H1 (cell line): ENCODE results near the gene MMP28. TPM values are rescaled to one million over a fixed set of nuclear protein-coding genes. Genes with fewer than 3 reads are reported as not detected.

ENCODE experiments used
- CTCF ChIA-PET: fragments of 300-600 bp; sonication (Branson Sonifier 250); formaldehyde crosslinking; loops from one replicate; lab custom pipeline; 2021; ENCODE audit not compliant: partially characterized antibody; lab: Charles Lee
- POLR2A ChIA-PET: fragments of 300-600 bp; sonication (Branson Sonifier 250); formaldehyde crosslinking; loops from one replicate; lab custom pipeline; 2021; ENCODE audit warnings: inconsistent platforms; ENCODE audit not compliant: partially characterized antibody; lab: Charles Lee
- DNase-seq, 2 experiments: peaks; one replicate each; pipeline versions ENCODE4 v3.0.0 to v3.0.0-alpha.2; 2010 to 2022; ENCODE audit warnings: low spot score in 2 of 2, low read depth in 1 of 2, mixed read lengths in 1 of 2
- FAIRE-seq: peaks from 2 replicates; lab custom pipeline; 2011; peaks lifted over from hg19 to GRCh38; lab: Jason Lieb, UNC
- H2AFZ ChIP-seq: 2 replicates; pipeline ENCODE4 v1.8.1; 2012; ENCODE audit warnings: low read length, inconsistent platforms
- H2AK5ac ChIP-seq: 2 replicates; pipeline ENCODE4 v1.6.1; 2013; ENCODE audit warnings: low read depth, low read length
- H2BK120ac ChIP-seq: replicated peaks from 2 replicates; pipeline ENCODE3; 2013; ENCODE audit warnings: low read depth, low read length, inconsistent platforms
- H2BK12ac ChIP-seq: 2 replicates; pipeline ENCODE4 v1.6.1; 2013; ENCODE audit warnings: low read depth, low read length
- H2BK15ac ChIP-seq: 2 replicates; pipeline ENCODE4 v1.6.1; 2013; ENCODE audit warnings: low read length
- H2BK20ac ChIP-seq: 2 replicates; pipeline ENCODE4 v1.6.1; 2013; ENCODE audit warnings: low read length
- H2BK5ac ChIP-seq: 2 replicates; pipeline ENCODE4 v1.6.1; 2013; ENCODE audit warnings: low read depth, low read length
- H3K14ac ChIP-seq: 2 replicates; pipeline ENCODE4 v1.6.1; 2013; ENCODE audit warnings: inconsistent platforms; ENCODE audit not compliant: insufficient read length
- H3K18ac ChIP-seq: 2 replicates; pipeline ENCODE4 v1.6.1; 2013; ENCODE audit warnings: low read length; ENCODE audit errors: extremely low read depth
- H3K23ac ChIP-seq: 2 replicates; pipeline ENCODE4 v1.6.1; 2013; ENCODE audit warnings: inconsistent platforms; ENCODE audit not compliant: insufficient read length
- H3K23me2 ChIP-seq: 2 replicates; pipeline ENCODE4 v1.6.1; 2013; ENCODE audit warnings: low read depth, low read length
- H3K27ac ChIP-seq: 2 replicates; pipeline ENCODE4 v1.6.1; 2011; ENCODE audit warnings: low read depth, low read length, inconsistent platforms
- H3K27me3 ChIP-seq, 4 experiments: replicated peaks in 1 of 4; 1 replicate in 1 of 4; 2 replicates in 3 of 4; pipeline versions ENCODE4 v1.6.1 to v1.8.1; 2011 to 2013; ENCODE audit warnings: low read length in 3 of 4, mild to moderate bottlenecking in 3 of 4, inconsistent platforms in 2 of 4, mixed read lengths in 2 of 4, moderate library complexity in 1 of 4; ENCODE audit not compliant: control insufficient read depth in 3 of 4, insufficient read depth in 3 of 4; ENCODE audit errors: extremely low read depth in 1 of 4
- H3K36me3 ChIP-seq, 4 experiments: 2 replicates each; pipeline versions ENCODE4 v1.6.1 to v1.8.1; 2011 to 2013; ENCODE audit warnings: mild to moderate bottlenecking in 4 of 4, low read length in 3 of 4, moderate library complexity in 2 of 4, control low read depth in 1 of 4, inconsistent platforms in 1 of 4; ENCODE audit not compliant: insufficient read depth in 4 of 4, control insufficient read depth in 2 of 4
- H3K4ac ChIP-seq: replicated peaks from 2 replicates; pipeline ENCODE3; 2013; ENCODE audit warnings: low read length, low read depth, mixed read lengths, inconsistent platforms; ENCODE audit not compliant: insufficient read length
- H3K4me1 ChIP-seq, 4 experiments: replicated peaks in 1 of 4; 1 replicate in 1 of 4; 2 replicates in 3 of 4; pipeline versions ENCODE4 v1.6.1 to v1.8.1; 2011 to 2013; ENCODE audit warnings: low read length in 3 of 4, inconsistent platforms in 2 of 4, mixed read lengths in 1 of 4; ENCODE audit not compliant: insufficient read depth in 4 of 4, control insufficient read depth in 3 of 4
- H3K4me2 ChIP-seq, 2 experiments: 2 replicates each; pipeline versions ENCODE4 v1.6.1 to v1.8.1; 2011 to 2013; ENCODE audit warnings: low read depth in 2 of 2, low read length in 2 of 2, control low read depth in 1 of 2, inconsistent platforms in 1 of 2, mild to moderate bottlenecking in 1 of 2; ENCODE audit not compliant: insufficient read depth in 1 of 2
- H3K4me3 ChIP-seq, 4 experiments: fragments of 200-600, 300-600 bp in 1 of 4; sonication (generic), shearing (Covaris generic), sonication (Bioruptor Twin) in 1 of 4; 2 replicates each; pipeline versions ENCODE4 v1.5.1 to v1.8.1; 2011 to 2016; ENCODE audit warnings: low read length in 4 of 4, low read depth in 3 of 4, control low read depth in 2 of 4, inconsistent platforms in 2 of 4, mild to moderate bottlenecking in 2 of 4, mixed read lengths in 1 of 4, moderate library complexity in 1 of 4; ENCODE audit not compliant: insufficient read depth in 2 of 4; ENCODE audit errors: extremely low read depth in 1 of 4
- H3K56ac ChIP-seq: replicated peaks from 2 replicates; pipeline ENCODE3; 2013; ENCODE audit warnings: low read depth, mild to moderate bottlenecking, mixed read lengths, low read length, inconsistent platforms; ENCODE audit not compliant: insufficient read length
- H3K79me1 ChIP-seq: 2 replicates; pipeline ENCODE4 v1.6.1; 2013; ENCODE audit warnings: low read depth, low read length, control low read depth
- H3K79me2 ChIP-seq, 2 experiments: 2 replicates each; pipeline versions ENCODE4 v1.6.1 to v1.8.1; 2012 to 2013; ENCODE audit warnings: low read length in 2 of 2, mild to moderate bottlenecking in 2 of 2, inconsistent platforms in 1 of 2; ENCODE audit not compliant: insufficient read depth in 2 of 2, control insufficient read depth in 1 of 2
- H3K9ac ChIP-seq, 4 experiments: replicated peaks in 1 of 4; 1 replicate in 1 of 4; 2 replicates in 3 of 4; pipeline versions ENCODE4 v1.6.1 to v1.8.1; 2011 to 2013; ENCODE audit warnings: low read depth in 3 of 4, low read length in 3 of 4, control low read depth in 2 of 4, mild to moderate bottlenecking in 2 of 4, moderate library complexity in 2 of 4, inconsistent platforms in 1 of 4; ENCODE audit errors: extremely low read depth in 1 of 4
- H3K9me3 ChIP-seq, 2 experiments: 2 replicates each; pipeline versions ENCODE4 v1.6.1 to v1.8.1; 2012 to 2013; ENCODE audit warnings: mild to moderate bottlenecking in 2 of 2, moderate library complexity in 2 of 2, control low read depth in 1 of 2, inconsistent platforms in 1 of 2, low read depth in 1 of 2, low read length in 1 of 2, mixed read lengths in 1 of 2; ENCODE audit not compliant: insufficient read depth in 2 of 2
- H4K20me1 ChIP-seq, 2 experiments: replicated peaks in 1 of 2; 2 replicates each; pipeline versions ENCODE3 to v1.8.1; 2011 to 2013; ENCODE audit warnings: inconsistent platforms in 2 of 2, low read length in 2 of 2, mild to moderate bottlenecking in 1 of 2; ENCODE audit not compliant: insufficient read depth in 2 of 2, control insufficient read depth in 1 of 2
- H4K5ac ChIP-seq: 2 replicates; pipeline ENCODE4 v1.6.1; 2013; ENCODE audit warnings: low read length, low read depth, mixed read lengths, inconsistent platforms; ENCODE audit not compliant: insufficient read length
- H4K8ac ChIP-seq: 2 replicates; pipeline ENCODE4 v1.8.0; 2013; ENCODE audit warnings: mild to moderate bottlenecking, moderate library complexity, low read length, inconsistent platforms; ENCODE audit not compliant: insufficient read depth; ENCODE audit errors: extremely low read depth
- H4K91ac ChIP-seq: replicated peaks from 2 replicates; pipeline ENCODE3; 2013; ENCODE audit warnings: low read length, mixed read lengths, inconsistent platforms; ENCODE audit not compliant: insufficient read length
- ATF2 ChIP-seq: IDR thresholded peaks from 2 replicates; pipeline ENCODE4 v1.6.1; 2012; ENCODE audit warnings: low read length, inconsistent platforms
- BCL11A ChIP-seq, 2 experiments: IDR thresholded peaks; one replicate each; pipeline ENCODE4 v1.6.1; 2011; ENCODE audit warnings: low read depth in 2 of 2, low read length in 2 of 2, mild to moderate bottlenecking in 2 of 2
- CBX5 ChIP-seq: fragments of 300-800, 300-1000 bp; sonication (generic); IDR thresholded peaks from 2 replicates; pipeline ENCODE4 v1.7.1; 2016; ENCODE audit warnings: antibody characterized with exemption, low read length, low read depth
- CBX8 ChIP-seq: fragments of 300-800, 300-1000 bp; sonication (generic); IDR thresholded peaks from 2 replicates; pipeline ENCODE4 v1.7.1; 2016; ENCODE audit warnings: low read depth, low read length, borderline replicate concordance
- CHD2 ChIP-seq: IDR thresholded peaks from 2 replicates; pipeline ENCODE4 v1.6.1; 2012; ENCODE audit warnings: low read length, improper control_type of control experiment
- CREB1 ChIP-seq: IDR thresholded peaks from 2 replicates; pipeline ENCODE4 v1.6.1; 2012; ENCODE audit warnings: inconsistent platforms
- HDAC6 ChIP-seq: IDR thresholded peaks from one replicate; pipeline ENCODE4 v1.7.1; 2012; ENCODE audit warnings: low read depth, mild to moderate bottlenecking, inconsistent platforms, low read length, moderate library complexity
- MAFK ChIP-seq: IDR thresholded peaks from 2 replicates; pipeline ENCODE4 v1.6.1; 2012; ENCODE audit warnings: low read depth, mild to moderate bottlenecking, improper control_type of control experiment, low read length
- RNF2 ChIP-seq: fragments of 200-900, 300-1000 bp; sonication (generic); IDR thresholded peaks from 2 replicates; pipeline ENCODE4 v1.7.1; 2016; ENCODE audit warnings: borderline replicate concordance, low read depth, mild to moderate bottlenecking, antibody characterized with exemption, low read length; ENCODE audit not compliant: poor library complexity, severe bottlenecking; ENCODE audit errors: missing control alignments
- SIN3A ChIP-seq, 2 experiments: IDR thresholded peaks in 1 of 2; conservative IDR thresholded peaks in 1 of 2; 2 replicates each; pipeline ENCODE4 v1.6.1; 2011 to 2012; ENCODE audit warnings: low read length in 2 of 2, improper control_type of control experiment in 1 of 2, low read depth in 1 of 2, mild to moderate bottlenecking in 1 of 2
- SIX5 ChIP-seq: IDR thresholded peaks from 2 replicates; pipeline ENCODE4 v1.6.1; 2011; ENCODE audit warnings: mild to moderate bottlenecking, low read depth, low read length
- TCF12 ChIP-seq: IDR thresholded peaks from 2 replicates; pipeline ENCODE4 v1.6.1; 2011; ENCODE audit warnings: low read depth, mild to moderate bottlenecking, low read length
- WGBS, 2 experiments: shearing (Covaris generic) in 1 of 2; methylation state at CpG; one replicate each; pipeline versions ENCODE4 v1.1.6 to v1.1.7; 2013 to 2015; ENCODE audit warnings: low lambda C conversion rate in 2 of 2, mixed read lengths in 2 of 2, inconsistent platforms in 1 of 2, low coverage in 1 of 2, missing lambda C conversion rate in 1 of 2; ENCODE audit not compliant: insufficient replicate concordance in 2 of 2, insufficient coverage in 1 of 2, insufficient read length in 1 of 2; ENCODE audit errors: extremely low coverage in 1 of 2, missing lambda C conversion rate in 1 of 2; 5-methylcytosine and 5-hydroxymethylcytosine counted together
- polyA plus RNA-seq, 7 experiments: library from polyadenylated mRNA; depleted of rRNA in 3 of 7; stranded (reverse) in 5 of 7; unstranded in 2 of 7; fragments of >200 nt in 5 of 7; fragments of 200-250 nt in 2 of 7; gene quantifications; 1 replicate in 5 of 7; 2 replicates in 1 of 7; 4 replicates in 1 of 7; pipeline versions ENCODE4 v1.2.1 to v1.2.3, GENCODE V29; 2011 to 2013; ENCODE audit warnings: missing spikeins in 2 of 7, mixed read lengths in 2 of 7
- total RNA-seq: library from RNA; stranded (reverse); fragmentation: NEBNext Ultra II Directional; extraction: Animal tissue kit (Norgen Biotek cat#: 25700); gene quantifications from 2 replicates; pipeline ENCODE4 v1.2.1, GENCODE V29; 2021

The MMP28 gene
- total and polyA plus RNA-seq, 2 of the 8 experiments (the other 6 are each of a cell fraction or from before 2014, with no cell fraction given): not detected

- no peak overlapping the region for H3K4me3 ChIP-seq
- no peak overlapping the region for H4K8ac ChIP-seq
- DNase-seq: no peak
- peaks cover 5 to 24% (median 9%) of the 10 kb centered on the region in 4 experiments; a peak in 6 of 7 replicates for H3K4me1 ChIP-seq
- no peaks in the 10 kb centered on the region; a peak in 1 of 4 replicates for H3K9me3 ChIP-seq
- no peak for FAIRE-seq
- no peak overlapping the region for H2BK5ac ChIP-seq
- ChIA-PET POLR2A (interaction anchor here (1.9 kb wide), 1 partner anchor 41 kb away, joined by 8 read pairs; the partner anchor contains the start of gene TAF15), CTCF (interaction anchor here (1.1 to 13.0 kb wide), 6 partner anchors 13 to 52 kb away, joined by 3 to 247 read pairs (median 80); partner anchors contain the start of genes MMP28 and TAF15)
- H2AFZ ChIP-seq: no peak overlapping the region
- no peak overlapping the region for H2BK12ac ChIP-seq
- H3K27ac ChIP-seq: no peak overlapping the region
- H4K91ac ChIP-seq: no peak overlapping the region
- no peaks in the 10 kb centered on the region for H3K36me3 ChIP-seq
- no peak overlapping the region for H3K23ac ChIP-seq
- no peaks in the 10 kb centered on the region for H4K20me1 ChIP-seq
- no peak overlapping the region for H2AK5ac ChIP-seq
- WGBS, 2 experiments: 95% methylated on average over 2 of the region's 2 CpGs; no CpG with 5 or more reads in 1 of the 2 experiments
- no peaks in the 10 kb centered on the region for H3K79me2 ChIP-seq
- H3K56ac ChIP-seq: no peak overlapping the region
- H4K5ac ChIP-seq: no peak overlapping the region
- H3K9ac ChIP-seq: no peak overlapping the region
- H3K23me2 ChIP-seq: no peaks in the 10 kb centered on the region
- no peak overlapping the region for H3K18ac ChIP-seq
- no peak overlapping the region for H3K4me2 ChIP-seq
- H2BK15ac ChIP-seq: no peak overlapping the region
- no peak overlapping the region for H2BK20ac ChIP-seq
- no peaks in the 10 kb centered on the region for H3K79me1 ChIP-seq
- H2BK120ac ChIP-seq: no peak overlapping the region
- H3K4ac ChIP-seq: no peak overlapping the region
- H3K14ac ChIP-seq: no peak overlapping the region
- peaks cover 0 to 3% (median 1%) of the 10 kb centered on the region in 4 experiments; a peak in 3 of 7 replicates for H3K27me3 ChIP-seq
- TF ChIP-seq CREB1 (no peak), SIX5 (no peak), TCF12 (no peak), CBX8 (no peak), RNF2 (no peak), CHD2 (no peak), HDAC6 (no peak), SIN3A (conservative IDR thresholded peaks at IDR 0.05 in 1 of 2, IDR thresholded peaks at IDR 0.05 in 1 of 2; ENCODE audit: low read depth in 1 of 2, low read length in 2 of 2) (no peak), BCL11A (IDR thresholded peaks at IDR 0.05; ENCODE audit: low read depth in 2 of 2, low read length in 2 of 2) (no peak), ATF2 (no peak), MAFK (no peak), CBX5 (no peak)
These were observed 26.6 kb downstream of the MMP28 start for GRCh38 chr17:35768797-35769196.
